Posterior cingulate gyrus (tissue), 11 donors: ENCODE data around the gene RNPEP.
"Not testable (repeated sequence)": the region's sequence is repeated elsewhere in the genome, so short reads cannot be mapped to it uniquely, and the experiment has no call there.

Experiments
- DNase-seq, 10 donors: peaks; one replicate each; pipeline versions ENCODE4 v3.0.0 to v3.0.0-alpha.2; 2020 to 2021; ENCODE audit warnings: mixed read lengths in 3 of 10
- intact Hi-C: fragments of 100-400 bp; cut with DNase I; formaldehyde crosslinking; loops from one replicate; pipeline ENCODE4 v1.15.1; 2023

Gene RNPEP

GRCh38 chr1:202029171-202029665, 46.8 kb downstream of the RNPEP start:
- peak in 1 of 10 donors; percentile 9 for DNase-seq
- intact Hi-C loops: no loop called here

GRCh38 chr1:202029727-202030126, 47.3 kb downstream of the RNPEP start:
- intact Hi-C loops: no loop called here
- peak in 1 of 10 donors; percentile 19 for DNase-seq

GRCh38 chr1:202031796-202032195, 49.3 kb downstream of the RNPEP start:
- no peak for DNase-seq
- intact Hi-C loops: no loop called here

GRCh38 chr1:202034149-202034682, 51.8 kb downstream of the RNPEP start:
- intact Hi-C loops: no loop called here
- DNase-seq: peak in 1 of 10 donors; percentile 29

- peak in 1 of 10 donors; percentile 57 for DNase-seq
- intact Hi-C loops: no loop called here
Observed at GRCh38 chr1:202034683-202035462, 52.4 kb downstream of the RNPEP start.

GRCh38 chr1:202036595-202037387, 54.3 kb downstream of the RNPEP start:
- peak in 1 of 10 donors; percentile 38 for DNase-seq
- intact Hi-C loops: no loop called here

GRCh38 chr1:202037706-202038296, 55.4 kb downstream of the RNPEP start:
- intact Hi-C loops: no loop called here
- DNase-seq: peak in 1 of 10 donors; percentile 32

GRCh38 chr1:202038688-202039346, 56.4 kb downstream of the RNPEP start:
- DNase-seq: peak in 1 of 10 donors; percentile 3
- intact Hi-C loops: no loop called here

GRCh38 chr1:202045705-202046104, 63.3 kb downstream of the RNPEP start:
- peak in 1 of 10 donors; percentile 36 for DNase-seq
- intact Hi-C loops: no loop called here

- intact Hi-C loops: no loop called here
- DNase-seq: peak in 1 of 10 donors; percentile 71
Observed at GRCh38 chr1:202046227-202046626, 63.8 kb downstream of the RNPEP start.

GRCh38 chr1:202046748-202047708, 64.6 kb downstream of the RNPEP start:
- intact Hi-C loops: no loop called here

GRCh38 chr1:202047977-202048376, 65.5 kb downstream of the RNPEP start:
- DNase-seq: no peak
- intact Hi-C loops: no loop called here

More at GRCh38 chr1:202046748-202047708, 64.6 kb downstream of the RNPEP start:
- peak in 1 of 10 donors; percentile 13 for DNase-seq

GRCh38 chr1:202049129-202049528, 66.7 kb downstream of the RNPEP start:
- DNase-seq: peak in 1 of 10 donors; percentile 25
- intact Hi-C loops: no loop called here

GRCh38 chr1:202054094-202054493, 71.6 kb downstream of the RNPEP start:
- DNase-seq: no peak
- intact Hi-C loops: no loop called here

GRCh38 chr1:202054673-202055072, 72.2 kb downstream of the RNPEP start:
- DNase-seq, intact Hi-C loops: not testable (repeated sequence)
